Activated B cell treated with CpG ODN at 0.5 μM for 24 hours (primary cell): ENCODE measurements around the gene DLGAP4. TPM values are rescaled to one million over a fixed set of nuclear protein-coding genes. Genes with fewer than 3 reads are reported as not detected.

Experiments used
- ATAC-seq: fragments of 200-7000 bp; cut with Tn5 transposase; one replicate; pipeline ENCODE4 v1.10.0; 2021; ENCODE audit warnings: low read depth, mild to moderate bottlenecking, moderate library complexity
- CTCF ChIA-PET: fragments of 350-600 bp; sonication (Branson Sonifier 250); formaldehyde crosslinking; loops from one replicate; lab custom pipeline; 2021; ENCODE audit warnings: antibody characterized with exemption; lab: Charles Lee
- POLR2A ChIA-PET: fragments of 350-600 bp; sonication (Branson Sonifier 250); formaldehyde crosslinking; loops from one replicate; lab custom pipeline; 2021; ENCODE audit warnings: antibody characterized with exemption; lab: Charles Lee
- DNase-seq: peaks from one replicate; pipeline ENCODE4 v3.0.0; 2022
- H3K27ac Mint-ChIP-seq: one replicate; pipeline ENCODE4 v1.8.0; 2020; ENCODE audit warnings: mixed read lengths
- H3K27me3 Mint-ChIP-seq: one replicate; pipeline ENCODE4 v1.8.0; 2021; ENCODE audit warnings: mixed read lengths
- H3K36me3 Mint-ChIP-seq: one replicate; pipeline ENCODE4 v1.8.0; 2021; ENCODE audit warnings: low read depth, mixed read lengths
- H3K4me1 Mint-ChIP-seq: one replicate; pipeline ENCODE4 v1.8.0; 2021; ENCODE audit warnings: mixed read lengths
- H3K4me3 Mint-ChIP-seq: one replicate; pipeline ENCODE4 v1.8.0; 2020; ENCODE audit warnings: mild to moderate bottlenecking, mixed read lengths
- H3K9me3 Mint-ChIP-seq: one replicate; pipeline ENCODE4 v1.8.0; 2020; ENCODE audit warnings: mixed read lengths
- CTCF ChIP-seq: fragments of 200-600 bp; IDR thresholded peaks from one replicate; pipeline ENCODE4 v1.8.0; 2022; ENCODE audit warnings: antibody characterized with exemption, mild to moderate bottlenecking
- intact Hi-C: fragments of 100-400 bp; cut with micrococcal nuclease; formaldehyde crosslinking; loops from one replicate; pipeline ENCODE4 v1.15.1; 2024
- total RNA-seq: library from RNA; stranded (reverse); gene quantifications from 2 replicates; pipeline ENCODE4 v1.2.3, GENCODE V29; 2022

The DLGAP4 gene
- total RNA-seq, 1 donor from 2014 or later: 38.7 TPM

- Mint-ChIP-seq H3K4me3 (no peak overlapping the region), H3K9me3 (no peaks in the 10 kb centered on the region), H3K27me3 (peaks cover 8% of the 10 kb centered on the region), H3K27ac (no peak overlapping the region), H3K4me1 (no peaks in the 10 kb centered on the region), H3K36me3 (no peaks in the 10 kb centered on the region)
- ChIA-PET CTCF (interaction anchor here (0.6 kb wide), 1 partner anchor 11 kb away, joined by 6 read pairs; no protein-coding TSS in a partner anchor), POLR2A (no interaction called here)
- no peak for TF ChIP-seq CTCF
- DNase-seq (no peak), ATAC-seq (no peak)
- intact Hi-C loops: no loop called here
These were observed 37.4 kb upstream of the DLGAP4 start for GRCh38 chr20:36268440-36269342.

GRCh38 chr20:36269507-36269906 is 36.6 kb upstream of the DLGAP4 start:
- no peak overlapping the region for H3K4me3 Mint-ChIP-seq
- no peaks in the 10 kb centered on the region for H3K9me3 Mint-ChIP-seq
- ATAC-seq (no peak), DNase-seq (no peak)
- H3K4me1 Mint-ChIP-seq: no peaks in the 10 kb centered on the region
- peaks cover 8% of the 10 kb centered on the region for H3K27me3 Mint-ChIP-seq
- intact Hi-C loops: no loop called here
- ChIA-PET POLR2A (no interaction called here), CTCF (interaction anchor here (0.6 kb wide), 1 partner anchor 10 kb away, joined by 6 read pairs; no protein-coding TSS in a partner anchor)
- no peaks in the 10 kb centered on the region for H3K36me3 Mint-ChIP-seq
- TF ChIP-seq CTCF: no peak
- no peak overlapping the region for H3K27ac Mint-ChIP-seq

- ATAC-seq (no peak), DNase-seq (no peak)
- ChIA-PET POLR2A (interaction anchor here (0.5 kb wide), 1 partner anchor 29 kb away, joined by 7 read pairs; no protein-coding TSS in a partner anchor), CTCF (interaction anchor here (2.9 kb wide), 1 partner anchor 168 kb away, joined by 11 read pairs; no protein-coding TSS in a partner anchor)
- intact Hi-C loops: no loop called here
- TF ChIP-seq CTCF: no peak
- H3K36me3 Mint-ChIP-seq: no peaks in the 10 kb centered on the region
- no peaks in the 10 kb centered on the region for H3K9me3 Mint-ChIP-seq
- H3K4me1 Mint-ChIP-seq: no peaks in the 10 kb centered on the region
- no peak overlapping the region for H3K27ac Mint-ChIP-seq
- H3K4me3 Mint-ChIP-seq: no peak overlapping the region
- H3K27me3 Mint-ChIP-seq: peaks cover 11% of the 10 kb centered on the region
These were observed 35.1 kb upstream of the DLGAP4 start for GRCh38 chr20:36270744-36271638.

GRCh38 chr20:36271639-36272546 is 34.2 kb upstream of the DLGAP4 start:
- Mint-ChIP-seq H3K27me3 (peaks cover 11% of the 10 kb centered on the region), H3K27ac (no peak overlapping the region), H3K4me3 (no peak overlapping the region), H3K36me3 (no peaks in the 10 kb centered on the region), H3K4me1 (no peaks in the 10 kb centered on the region), H3K9me3 (no peaks in the 10 kb centered on the region)
- ChIA-PET POLR2A (no interaction called here), CTCF (interaction anchor here (2.9 kb wide), 1 partner anchor 167 kb away, joined by 11 read pairs; no protein-coding TSS in a partner anchor)
- no peak for TF ChIP-seq CTCF
- no peak for ATAC-seq
- no peak for DNase-seq
- intact Hi-C loops: no loop called here
